Colonic mucosa (tissue), 4 donors: ENCODE measurements around the gene LDLRAD3. TPM values are rescaled to one million over a fixed set of nuclear protein-coding genes. Genes with fewer than 3 reads are reported as not detected.

Source experiments
- DNase-seq: peaks from one replicate; pipeline ENCODE4 v3.0.0-alpha.2; 2020
- H3K27ac ChIP-seq: fragments of 200-600 bp; one replicate; pipeline ENCODE4 v1.8.0; 2021
- H3K27me3 ChIP-seq: fragments of 200-600 bp; one replicate; pipeline ENCODE4 v1.8.0; 2021
- H3K36me3 ChIP-seq: fragments of 200-600 bp; one replicate; pipeline ENCODE4 v1.8.0; 2021
- H3K4me1 ChIP-seq: fragments of 200-600 bp; one replicate; pipeline ENCODE4 v1.8.0; 2021; ENCODE audit warnings: mild to moderate bottlenecking
- H3K4me3 ChIP-seq: fragments of 200-600 bp; one replicate; pipeline ENCODE4 v1.8.0; 2021
- H3K9ac ChIP-seq, 2 donors: one replicate each; pipeline ENCODE4 v1.7.0; 2013; ENCODE audit warnings: control low read depth in 2 of 2, low read depth in 2 of 2, low read length in 2 of 2
- H3K9me3 ChIP-seq: fragments of 200-600 bp; one replicate; pipeline ENCODE4 v1.8.0; 2021
- intact Hi-C: fragments of 100-400 bp; cut with DNase I; formaldehyde crosslinking; loops from one replicate; pipeline ENCODE4 v1.14.1; 2022
- total RNA-seq, 2 donors: library from RNA; stranded (reverse); fragmentation: NEBNext Ultra II Directional in 1 of 2; extraction: Animal tissue kit (Norgen Biotek cat#: 25700) in 1 of 2; gene quantifications; one replicate each; pipeline ENCODE4 v1.2.1, GENCODE V29; 2021
- TF ChIP-seq, protein P1 (sequence below): fragments of 200-600 bp; IDR thresholded peaks from one replicate; pipeline ENCODE4 v1.8.0; 2022; ENCODE audit warnings: antibody characterized with exemption, mild to moderate bottlenecking
- donor health status: healthy.
- donor health status: DM: no; HTN: no; CAD: no.
- donor health status: DM: no; HTN: no; CAD: no.

Gene LDLRAD3
- total RNA-seq, 2 donors from 2014 or later, result 1.9 to 2.9 TPM

DNA sequence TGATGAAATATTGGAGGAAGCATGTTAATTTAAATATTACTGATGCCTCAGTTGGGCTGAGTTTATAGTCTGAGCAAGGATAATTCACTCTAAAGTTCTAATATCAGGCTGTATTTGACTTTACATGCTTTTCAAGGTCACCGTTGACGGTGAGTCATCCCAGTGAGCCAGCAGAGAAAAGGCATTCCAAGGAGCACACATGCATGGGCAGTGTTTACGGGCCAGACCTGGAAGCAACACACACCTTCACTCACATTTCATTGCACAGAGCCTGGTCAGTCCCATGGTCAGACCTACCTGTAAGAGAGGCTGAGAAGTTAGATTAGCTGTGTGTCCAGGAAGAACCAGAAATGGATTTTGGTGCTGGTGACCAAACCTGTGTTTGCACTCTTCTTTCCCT lies 291.9 kb downstream of the LDLRAD3 start:
- no peaks in the 10 kb centered on the region for H3K4me1 ChIP-seq
- intact Hi-C loops, result no loop called here
- DNase-seq, result no peak
- H3K27ac ChIP-seq, result no peak overlapping the region
- H3K9ac ChIP-seq, result no peak overlapping the region
- no peaks in the 10 kb centered on the region for H3K36me3 ChIP-seq
- no peak overlapping the region for H3K4me3 ChIP-seq
- TF ChIP-seq, protein P1, sequence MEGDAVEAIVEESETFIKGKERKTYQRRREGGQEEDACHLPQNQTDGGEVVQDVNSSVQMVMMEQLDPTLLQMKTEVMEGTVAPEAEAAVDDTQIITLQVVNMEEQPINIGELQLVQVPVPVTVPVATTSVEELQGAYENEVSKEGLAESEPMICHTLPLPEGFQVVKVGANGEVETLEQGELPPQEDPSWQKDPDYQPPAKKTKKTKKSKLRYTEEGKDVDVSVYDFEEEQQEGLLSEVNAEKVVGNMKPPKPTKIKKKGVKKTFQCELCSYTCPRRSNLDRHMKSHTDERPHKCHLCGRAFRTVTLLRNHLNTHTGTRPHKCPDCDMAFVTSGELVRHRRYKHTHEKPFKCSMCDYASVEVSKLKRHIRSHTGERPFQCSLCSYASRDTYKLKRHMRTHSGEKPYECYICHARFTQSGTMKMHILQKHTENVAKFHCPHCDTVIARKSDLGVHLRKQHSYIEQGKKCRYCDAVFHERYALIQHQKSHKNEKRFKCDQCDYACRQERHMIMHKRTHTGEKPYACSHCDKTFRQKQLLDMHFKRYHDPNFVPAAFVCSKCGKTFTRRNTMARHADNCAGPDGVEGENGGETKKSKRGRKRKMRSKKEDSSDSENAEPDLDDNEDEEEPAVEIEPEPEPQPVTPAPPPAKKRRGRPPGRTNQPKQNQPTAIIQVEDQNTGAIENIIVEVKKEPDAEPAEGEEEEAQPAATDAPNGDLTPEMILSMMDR, result no peak
- H3K27me3 ChIP-seq, result no peaks in the 10 kb centered on the region
- no peaks in the 10 kb centered on the region for H3K9me3 ChIP-seq

DNA sequence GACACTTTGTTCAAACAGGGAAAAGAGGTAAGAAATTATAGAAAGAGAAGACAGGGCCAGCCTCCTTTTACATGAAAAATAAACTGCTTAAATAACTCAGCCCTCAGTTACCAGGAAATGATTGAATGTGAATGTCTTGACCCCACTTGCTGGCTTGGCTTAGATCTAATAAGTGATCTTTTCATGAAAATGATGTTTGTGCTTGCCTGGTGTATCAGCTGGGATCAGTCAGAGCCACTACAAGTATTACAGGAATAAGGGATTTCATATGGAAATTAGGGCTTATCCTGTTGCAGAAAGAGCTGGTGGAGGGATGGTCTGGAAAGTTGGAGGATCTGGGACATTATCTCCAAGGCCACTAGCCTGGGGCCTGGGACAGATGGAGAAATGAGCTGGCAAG lies 293.5 kb downstream of the LDLRAD3 start:
- Histone ChIP-seq H3K4me1 (no peaks in the 10 kb centered on the region), H3K27me3 (no peaks in the 10 kb centered on the region), H3K9me3 (no peaks in the 10 kb centered on the region), H3K36me3 (no peaks in the 10 kb centered on the region), H3K4me3 (no peak overlapping the region), H3K27ac (no peak overlapping the region), H3K9ac (no peak overlapping the region)
- TF ChIP-seq, protein P1, result no peak
- intact Hi-C loops, result no loop called here
- no peak for DNase-seq

DNA sequence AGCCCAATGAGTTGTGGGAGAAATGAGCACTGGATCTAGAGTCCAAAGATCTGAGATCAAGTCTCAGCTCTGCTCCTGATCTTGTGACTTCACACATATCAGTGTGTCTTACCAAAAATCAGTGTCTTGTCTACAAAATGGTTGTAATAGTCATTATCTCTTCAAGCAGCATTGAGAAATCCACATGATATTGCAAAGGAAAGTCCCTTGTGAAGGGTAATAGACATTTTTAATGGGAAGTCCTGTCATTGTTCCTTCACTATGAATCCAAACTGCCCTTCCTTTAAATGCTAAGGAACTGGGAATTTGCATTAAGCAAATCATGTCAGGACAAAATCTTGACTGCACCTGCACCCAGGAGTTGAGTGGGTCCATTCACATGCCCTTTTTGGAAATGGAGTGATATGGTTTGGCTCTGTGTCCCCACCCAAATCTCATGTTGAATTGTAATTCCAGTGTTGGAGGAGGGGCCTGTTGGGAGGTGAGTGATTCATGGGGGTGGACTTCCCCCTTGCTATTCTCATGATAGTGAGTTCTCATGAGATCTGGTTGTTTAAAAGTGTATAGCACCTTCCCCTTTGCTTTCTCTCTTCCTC lies 294.3 kb downstream of the LDLRAD3 start:
- no peaks in the 10 kb centered on the region for H3K27me3 ChIP-seq
- intact Hi-C loops, result no loop called here
- no peak overlapping the region for H3K27ac ChIP-seq
- no peak overlapping the region for H3K4me3 ChIP-seq
- TF ChIP-seq, protein P1, result no peak
- H3K9me3 ChIP-seq, result no peaks in the 10 kb centered on the region
- H3K36me3 ChIP-seq, result no peaks in the 10 kb centered on the region
- no peak overlapping the region for H3K9ac ChIP-seq
- no peaks in the 10 kb centered on the region for H3K4me1 ChIP-seq
- DNase-seq, result no peak

DNA sequence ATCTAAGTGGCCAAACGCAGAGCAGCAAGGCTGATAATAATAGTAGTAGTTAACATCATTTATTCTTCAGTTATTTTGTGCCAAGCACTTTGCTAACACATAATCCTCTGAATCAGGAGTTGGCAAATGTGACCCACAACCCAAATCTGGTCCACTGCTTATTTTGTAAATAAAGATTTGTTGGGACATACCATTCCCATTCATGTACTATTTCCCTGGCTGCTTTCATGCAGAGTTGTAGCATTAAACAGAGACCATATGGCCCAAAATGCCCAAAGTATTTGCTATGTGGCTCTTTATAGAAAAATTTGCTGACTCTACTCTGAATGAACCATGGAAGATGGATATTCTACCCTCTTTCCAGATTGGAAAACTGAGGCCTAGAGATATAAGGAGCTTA lies 295.0 kb downstream of the LDLRAD3 start:
- no peak for DNase-seq
- intact Hi-C loops, result no loop called here
- Histone ChIP-seq H3K9me3 (no peaks in the 10 kb centered on the region), H3K27ac (no peak overlapping the region), H3K9ac (no peak overlapping the region), H3K4me1 (no peaks in the 10 kb centered on the region), H3K27me3 (no peaks in the 10 kb centered on the region), H3K36me3 (no peaks in the 10 kb centered on the region), H3K4me3 (no peak overlapping the region)
- TF ChIP-seq, protein P1, result no peak

DNA sequence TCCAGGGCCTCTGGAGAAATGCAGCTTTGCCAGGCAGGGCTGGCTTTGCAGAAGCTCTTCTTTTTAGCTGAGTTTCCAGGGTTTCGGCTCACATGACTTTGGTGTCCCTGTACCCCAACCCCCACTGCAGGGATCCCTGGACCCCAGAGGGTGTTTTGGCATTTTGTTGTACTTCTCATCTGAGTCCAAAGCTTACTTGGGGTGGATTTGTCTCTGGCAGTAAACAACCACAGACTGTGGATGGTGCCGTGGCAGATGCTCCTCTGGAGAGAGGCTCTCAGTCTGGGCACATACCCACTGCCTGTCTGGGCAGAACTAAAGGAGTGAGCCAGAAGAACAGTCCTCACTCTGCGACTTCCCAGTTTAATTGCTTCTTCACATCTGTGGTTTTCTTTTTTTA lies 295.8 kb downstream of the LDLRAD3 start:
- Histone ChIP-seq H3K4me1 (no peaks in the 10 kb centered on the region), H3K36me3 (no peaks in the 10 kb centered on the region), H3K27me3 (no peaks in the 10 kb centered on the region), H3K27ac (no peak overlapping the region), H3K4me3 (no peak overlapping the region), H3K9ac (no peak overlapping the region), H3K9me3 (no peaks in the 10 kb centered on the region)
- TF ChIP-seq, protein P1, result no peak
- DNase-seq, result no peak
- intact Hi-C loops, result no loop called here
